HEK293 (cell line): ENCODE measurements around the gene SFSWAP.

ENCODE experiments used
- CTCF ChIA-PET: fragments of 350-600 bp; formaldehyde crosslinking; extraction: SDS; loops from one replicate; lab custom pipeline; 2021; ENCODE audit warnings: antibody characterized with exemption; lab: Yijun Ruan, JAX
- POLR2A ChIA-PET: fragments of 300-600 bp; formaldehyde crosslinking; extraction: SDS; loops from one replicate; lab custom pipeline; 2020; ENCODE audit warnings: antibody characterized with exemption, inconsistent platforms; lab: Yijun Ruan, JAX
- H3K27ac ChIP-seq: fragments of 200-500 bp; sonication (Bioruptor generic); 2 replicates; pipeline ENCODE4 v1.5.1; 2014; ENCODE audit warnings: low read depth, low read length, control low read depth, inconsistent platforms; ENCODE audit errors: extremely low read depth
- H3K36me3 ChIP-seq, 2 experiments: fragments of 200-500 bp in 1 of 2; sonication (Bioruptor generic) in 1 of 2; 1 replicate in 1 of 2; 2 replicates in 1 of 2; pipeline ENCODE4 v1.5.1; 2014 to 2017; ENCODE audit warnings: inconsistent platforms in 2 of 2, low read length in 2 of 2; ENCODE audit not compliant: control insufficient read depth in 2 of 2, insufficient read depth in 1 of 2
- H3K4me1 ChIP-seq: fragments of 200-500 bp; sonication (Bioruptor generic); 2 replicates; pipeline ENCODE4 v1.5.1; 2014; ENCODE audit warnings: mild to moderate bottlenecking, low read length, inconsistent platforms; ENCODE audit not compliant: control insufficient read depth, insufficient read depth
- H3K4me3 ChIP-seq: 2 replicates; pipeline ENCODE4 v1.5.1; 2011; ENCODE audit warnings: low read depth, mild to moderate bottlenecking, control low read depth, low read length, moderate library complexity
- H3K9me3 ChIP-seq: fragments of 200-500 bp; sonication (Bioruptor generic); 2 replicates; pipeline ENCODE4 v1.5.1; 2014; ENCODE audit warnings: low read depth, low read length, inconsistent platforms; ENCODE audit not compliant: control insufficient read depth, insufficient read depth
- ZFP3 ChIP-seq: fragments of 450-650 bp; formaldehyde crosslinking; IDR thresholded peaks from 2 replicates; pipeline ENCODE4 v1.5.1; 2016; ENCODE audit warnings: low read depth, missing biosample characterization, missing genetic modification characterization
- ZNF114 ChIP-seq: fragments of 450-650 bp; formaldehyde crosslinking; IDR thresholded peaks from 2 replicates; pipeline ENCODE4 v1.5.0; 2017; ENCODE audit warnings: missing biosample characterization, missing genetic modification characterization
- ZNF157 ChIP-seq: fragments of 450-650 bp; formaldehyde crosslinking; IDR thresholded peaks from 2 replicates; pipeline ENCODE4 v1.5.1; 2016; ENCODE audit warnings: missing biosample characterization, missing genetic modification characterization
- ZNF510 ChIP-seq: fragments of 450-650 bp; formaldehyde crosslinking; IDR thresholded peaks from 2 replicates; pipeline ENCODE4 v1.5.1; 2018; ENCODE audit warnings: mild to moderate bottlenecking, missing genetic modification characterization, missing biosample characterization; ENCODE audit not compliant: insufficient replicate concordance
- ZNF521 ChIP-seq: fragments of 450-650 bp; formaldehyde crosslinking; IDR thresholded peaks from 2 replicates; pipeline ENCODE4 v1.5.1; 2017; ENCODE audit warnings: missing biosample characterization, mild to moderate bottlenecking, missing genetic modification characterization
- ZNF600 ChIP-seq: fragments of 450-650 bp; formaldehyde crosslinking; IDR thresholded peaks from 2 replicates; pipeline ENCODE4 v1.5.1; 2016; ENCODE audit warnings: missing biosample characterization, missing genetic modification characterization
- ZNF791 ChIP-seq: fragments of 450-650 bp; formaldehyde crosslinking; IDR thresholded peaks from 2 replicates; pipeline ENCODE4 v1.5.1; 2016; ENCODE audit warnings: missing biosample characterization, missing genetic modification characterization
- TF ChIP-seq, protein P1 (sequence below): fragments of 450-650 bp; formaldehyde crosslinking; IDR thresholded peaks from 2 replicates; pipeline ENCODE4 v1.5.1; 2016; ENCODE audit warnings: missing biosample characterization, missing genetic modification characterization
- TF ChIP-seq, protein P2 (sequence below): fragments of 450-650 bp; formaldehyde crosslinking; IDR thresholded peaks from 2 replicates; pipeline ENCODE4 v1.5.1; 2017; ENCODE audit warnings: missing biosample characterization, missing genetic modification characterization
- TF ChIP-seq, protein P3 (sequence below): fragments of 450-650 bp; IDR thresholded peaks from 2 replicates; pipeline ENCODE4 v1.5.1; 2018; ENCODE audit warnings: missing biosample characterization, missing genetic modification characterization
- TF ChIP-seq, protein P4 (sequence below): fragments of 450-650 bp; formaldehyde crosslinking; conservative IDR thresholded peaks from 2 replicates; pipeline ENCODE4 v1.5.1; 2016; ENCODE audit warnings: low read depth, missing biosample characterization, missing genetic modification characterization
- TF ChIP-seq, protein P5 (sequence below): fragments of 450-650 bp; formaldehyde crosslinking; IDR thresholded peaks from 2 replicates; pipeline ENCODE4 v1.5.1; 2017; ENCODE audit warnings: missing biosample characterization, missing genetic modification characterization

Gene SFSWAP

DNA sequence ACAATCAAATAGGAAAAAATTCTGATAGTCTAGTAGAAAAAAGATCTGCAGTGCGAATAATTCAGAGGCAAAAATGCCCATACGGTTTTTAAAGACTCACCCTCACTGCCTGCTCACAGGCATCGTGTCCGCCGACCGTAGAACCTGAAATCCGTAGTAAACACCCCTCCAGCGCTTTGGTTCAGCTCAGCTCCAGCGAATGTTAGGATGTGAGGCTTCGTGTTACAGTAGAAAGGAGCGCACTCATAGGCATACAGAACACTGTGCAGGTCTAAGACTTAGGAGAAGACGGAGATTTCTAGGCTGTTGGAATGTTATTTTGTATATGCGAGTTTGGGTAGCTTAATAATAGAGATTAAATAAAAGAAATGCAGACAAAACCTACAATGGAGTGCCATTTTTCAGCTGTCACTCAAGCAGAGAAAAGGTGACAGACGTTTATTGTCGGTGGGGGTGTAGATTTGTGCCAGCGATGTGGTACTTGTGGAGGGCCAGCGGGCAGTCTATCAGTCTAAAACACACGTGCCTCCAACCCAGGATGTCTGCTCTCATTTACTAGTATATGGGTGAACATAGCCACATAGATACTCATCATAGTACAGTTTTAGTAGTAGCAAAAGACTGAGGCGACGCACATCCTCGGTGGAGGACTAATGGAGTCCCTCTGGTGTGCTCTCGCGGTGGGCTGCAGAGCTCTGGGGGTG, 25.7 kb downstream of the SFSWAP start (continued):
- TF ChIP-seq, protein P1, sequence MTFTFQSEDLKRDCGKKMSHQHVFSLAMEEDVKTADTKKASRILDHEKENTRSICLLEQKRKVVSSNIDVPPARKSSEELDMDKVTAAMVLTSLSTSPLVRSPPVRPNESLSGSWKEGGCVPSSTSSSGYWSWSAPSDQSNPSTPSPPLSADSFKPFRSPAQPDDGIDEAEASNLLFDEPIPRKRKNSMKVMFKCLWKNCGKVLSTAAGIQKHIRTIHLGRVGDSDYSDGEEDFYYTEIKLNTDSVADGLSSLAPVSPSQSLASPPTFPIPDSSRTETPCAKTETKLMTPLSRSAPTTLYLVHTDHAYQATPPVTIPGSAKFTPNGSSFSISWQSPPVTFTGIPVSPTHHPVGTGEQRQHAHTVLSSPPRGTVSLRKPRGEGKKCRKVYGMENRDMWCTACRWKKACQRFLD (tag by site-specific recombination): no peak
- no peak for TF ChIP-seq ZNF791
- TF ChIP-seq ZNF114: no peak

DNA sequence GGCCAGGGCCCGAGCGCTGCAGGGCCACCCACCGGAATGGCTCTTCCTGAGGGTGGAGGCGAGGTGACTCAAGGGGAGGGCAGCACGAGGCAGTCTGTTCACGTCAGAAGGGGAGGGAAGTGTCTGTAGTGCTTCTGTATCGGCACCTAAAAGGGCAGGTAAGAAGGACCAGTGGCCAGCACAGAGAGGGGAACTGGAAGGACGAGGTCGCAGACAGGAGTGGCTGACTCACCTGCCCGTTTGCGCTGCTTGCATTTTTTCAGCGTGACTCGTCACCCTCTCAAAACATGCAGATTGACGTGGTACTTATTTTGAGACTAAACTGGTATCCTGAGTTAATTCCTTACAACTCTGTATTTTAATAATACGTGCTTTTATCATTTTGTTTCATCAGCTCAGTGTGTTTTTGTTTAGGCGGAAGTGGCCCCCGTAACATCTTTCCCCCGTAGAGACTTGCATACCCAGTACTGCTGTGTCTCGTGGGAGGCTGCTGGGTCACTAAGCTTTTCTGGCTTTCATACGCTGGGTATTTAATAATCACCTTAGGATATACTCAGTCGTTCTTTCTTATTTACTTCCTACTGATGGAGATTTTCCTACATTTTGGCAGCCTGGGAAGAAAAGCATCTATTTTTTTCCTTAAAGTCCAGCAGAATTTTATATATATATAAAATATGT, 26.4 kb downstream of the SFSWAP start:
- CTCF ChIA-PET: interaction anchor here (0.6 to 1.3 kb wide), 5 partner anchors 10 to 600 kb away, joined by 3 to 5 read pairs (median 3); no protein-coding TSS in a partner anchor
- POLR2A ChIA-PET: interaction anchor here (0.8 kb wide), 1 partner anchor 26 kb away, joined by 3 read pairs; the partner anchor contains the start of gene SFSWAP
- Histone ChIP-seq H3K9me3 (no peaks in the 10 kb centered on the region), H3K4me1 (0 out of 2 replicates have a peak, but pooled peaks cover 4% of the 10 kb centered on the region), H3K4me3 (peak overlapping the region; percentile 8), H3K27ac (no peak overlapping the region), H3K36me3 (peaks cover 24 to 72% of the 10 kb centered on the region in 2 experiments)
- TF ChIP-seq ZNF510: no peak
- TF ChIP-seq ZFP3 (tag by site-specific recombination): no peak
- TF ChIP-seq ZNF600: 0 out of 2 replicates have a peak, but pooled peaks have one; percentile 15
- TF ChIP-seq, protein P2, sequence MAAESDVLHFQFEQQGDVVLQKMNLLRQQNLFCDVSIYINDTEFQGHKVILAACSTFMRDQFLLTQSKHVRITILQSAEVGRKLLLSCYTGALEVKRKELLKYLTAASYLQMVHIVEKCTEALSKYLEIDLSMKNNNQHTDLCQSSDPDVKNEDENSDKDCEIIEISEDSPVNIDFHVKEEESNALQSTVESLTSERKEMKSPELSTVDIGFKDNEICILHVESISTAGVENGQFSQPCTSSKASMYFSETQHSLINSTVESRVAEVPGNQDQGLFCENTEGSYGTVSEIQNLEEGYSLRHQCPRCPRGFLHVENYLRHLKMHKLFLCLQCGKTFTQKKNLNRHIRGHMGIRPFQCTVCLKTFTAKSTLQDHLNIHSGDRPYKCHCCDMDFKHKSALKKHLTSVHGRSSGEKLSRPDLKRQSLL (tag by site-specific recombination): no peak

DNA sequence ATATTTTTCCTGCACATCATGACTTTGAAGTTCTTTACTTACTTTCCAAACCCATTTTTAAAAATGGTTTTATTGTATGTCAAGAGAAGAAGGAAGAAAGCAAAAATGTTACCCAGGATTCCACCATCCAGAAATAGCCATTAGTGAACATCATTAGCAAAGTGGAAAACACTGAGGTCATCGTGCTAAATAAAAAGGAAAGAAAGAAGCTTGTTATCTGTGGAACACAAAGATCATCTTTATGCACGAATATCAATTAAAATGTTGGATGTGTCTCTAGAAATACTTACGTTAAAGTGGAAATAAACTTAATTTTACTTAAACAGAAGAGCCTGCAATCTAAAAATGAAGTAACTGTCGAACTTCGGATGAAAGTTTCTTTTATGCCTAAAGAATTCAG, 27.3 kb downstream of the SFSWAP start:
- 0 out of 2 replicates have a peak, but pooled peaks cover 4% of the 10 kb centered on the region for H3K4me1 ChIP-seq
- ChIA-PET CTCF (interaction anchor here (0.6 to 1.3 kb wide), 4 partner anchors 17 to 338 kb away, joined by 3 to 6 read pairs (median 3); no protein-coding TSS in a partner anchor), POLR2A (no interaction called here)
- H3K36me3 ChIP-seq: peaks cover 23 to 72% of the 10 kb centered on the region in 2 experiments
- H3K9me3 ChIP-seq: no peaks in the 10 kb centered on the region
- no peak overlapping the region for H3K27ac ChIP-seq
- H3K4me3 ChIP-seq: no peak overlapping the region
- TF ChIP-seq, protein P3, sequence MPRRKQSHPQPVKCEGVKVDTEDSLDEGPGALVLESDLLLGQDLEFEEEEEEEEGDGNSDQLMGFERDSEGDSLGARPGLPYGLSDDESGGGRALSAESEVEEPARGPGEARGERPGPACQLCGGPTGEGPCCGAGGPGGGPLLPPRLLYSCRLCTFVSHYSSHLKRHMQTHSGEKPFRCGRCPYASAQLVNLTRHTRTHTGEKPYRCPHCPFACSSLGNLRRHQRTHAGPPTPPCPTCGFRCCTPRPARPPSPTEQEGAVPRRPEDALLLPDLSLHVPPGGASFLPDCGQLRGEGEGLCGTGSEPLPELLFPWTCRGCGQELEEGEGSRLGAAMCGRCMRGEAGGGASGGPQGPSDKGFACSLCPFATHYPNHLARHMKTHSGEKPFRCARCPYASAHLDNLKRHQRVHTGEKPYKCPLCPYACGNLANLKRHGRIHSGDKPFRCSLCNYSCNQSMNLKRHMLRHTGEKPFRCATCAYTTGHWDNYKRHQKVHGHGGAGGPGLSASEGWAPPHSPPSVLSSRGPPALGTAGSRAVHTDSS (tag by site-specific recombination): no peak
- TF ChIP-seq, protein P4, sequence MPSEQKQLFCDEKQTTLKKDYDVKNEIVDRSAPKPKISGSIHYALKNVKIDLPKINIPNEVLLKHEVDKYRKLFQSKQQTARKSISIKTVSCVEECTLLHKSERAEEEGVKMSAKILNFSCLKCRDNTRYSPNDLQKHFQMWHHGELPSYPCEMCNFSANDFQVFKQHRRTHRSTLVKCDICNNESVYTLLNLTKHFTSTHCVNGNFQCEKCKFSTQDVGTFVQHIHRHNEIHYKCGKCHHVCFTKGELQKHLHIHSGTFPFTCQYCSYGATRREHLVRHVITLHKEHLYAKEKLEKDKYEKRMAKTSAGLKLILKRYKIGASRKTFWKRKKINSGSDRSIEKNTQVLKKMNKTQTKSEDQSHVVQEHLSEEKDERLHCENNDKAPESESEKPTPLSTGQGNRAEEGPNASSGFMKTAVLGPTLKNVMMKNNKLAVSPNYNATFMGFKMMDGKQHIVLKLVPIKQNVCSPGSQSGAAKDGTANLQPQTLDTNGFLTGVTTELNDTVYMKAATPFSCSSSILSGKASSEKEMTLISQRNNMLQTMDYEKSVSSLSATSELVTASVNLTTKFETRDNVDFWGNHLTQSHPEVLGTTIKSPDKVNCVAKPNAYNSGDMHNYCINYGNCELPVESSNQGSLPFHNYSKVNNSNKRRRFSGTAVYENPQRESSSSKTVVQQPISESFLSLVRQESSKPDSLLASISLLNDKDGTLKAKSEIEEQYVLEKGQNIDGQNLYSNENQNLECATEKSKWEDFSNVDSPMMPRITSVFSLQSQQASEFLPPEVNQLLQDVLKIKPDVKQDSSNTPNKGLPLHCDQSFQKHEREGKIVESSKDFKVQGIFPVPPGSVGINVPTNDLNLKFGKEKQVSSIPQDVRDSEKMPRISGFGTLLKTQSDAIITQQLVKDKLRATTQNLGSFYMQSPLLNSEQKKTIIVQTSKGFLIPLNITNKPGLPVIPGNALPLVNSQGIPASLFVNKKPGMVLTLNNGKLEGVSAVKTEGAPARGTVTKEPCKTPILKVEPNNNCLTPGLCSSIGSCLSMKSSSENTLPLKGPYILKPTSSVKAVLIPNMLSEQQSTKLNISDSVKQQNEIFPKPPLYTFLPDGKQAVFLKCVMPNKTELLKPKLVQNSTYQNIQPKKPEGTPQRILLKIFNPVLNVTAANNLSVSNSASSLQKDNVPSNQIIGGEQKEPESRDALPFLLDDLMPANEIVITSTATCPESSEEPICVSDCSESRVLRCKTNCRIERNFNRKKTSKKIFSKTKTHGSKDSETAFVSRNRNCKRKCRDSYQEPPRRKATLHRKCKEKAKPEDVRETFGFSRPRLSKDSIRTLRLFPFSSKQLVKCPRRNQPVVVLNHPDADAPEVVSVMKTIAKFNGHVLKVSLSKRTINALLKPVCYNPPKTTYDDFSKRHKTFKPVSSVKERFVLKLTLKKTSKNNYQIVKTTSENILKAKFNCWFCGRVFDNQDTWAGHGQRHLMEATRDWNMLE (tag by site-specific recombination): no peak
- TF ChIP-seq, protein P5, sequence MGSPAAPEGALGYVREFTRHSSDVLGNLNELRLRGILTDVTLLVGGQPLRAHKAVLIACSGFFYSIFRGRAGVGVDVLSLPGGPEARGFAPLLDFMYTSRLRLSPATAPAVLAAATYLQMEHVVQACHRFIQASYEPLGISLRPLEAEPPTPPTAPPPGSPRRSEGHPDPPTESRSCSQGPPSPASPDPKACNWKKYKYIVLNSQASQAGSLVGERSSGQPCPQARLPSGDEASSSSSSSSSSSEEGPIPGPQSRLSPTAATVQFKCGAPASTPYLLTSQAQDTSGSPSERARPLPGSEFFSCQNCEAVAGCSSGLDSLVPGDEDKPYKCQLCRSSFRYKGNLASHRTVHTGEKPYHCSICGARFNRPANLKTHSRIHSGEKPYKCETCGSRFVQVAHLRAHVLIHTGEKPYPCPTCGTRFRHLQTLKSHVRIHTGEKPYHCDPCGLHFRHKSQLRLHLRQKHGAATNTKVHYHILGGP (tag by site-specific recombination): no peak
- TF ChIP-seq ZNF157 (tag by site-specific recombination) (no peak), ZNF521 (tag by site-specific recombination) (no peak)
